GM19468 (cell line): Measurements from ENCODE around the gene EPHB1.

Experiments used
- ATAC-seq: cut with Tn5 transposase; IDR thresholded peaks from one replicate; pipeline ENCODE4 v1.9.1; 2021; ENCODE audit warnings: mild to moderate bottlenecking, moderate library complexity, moderate number of reproducible peaks; ENCODE audit not compliant: unreplicated experiment; ENCODE audit errors: extremely low read depth

The EPHB1 gene

DNA sequence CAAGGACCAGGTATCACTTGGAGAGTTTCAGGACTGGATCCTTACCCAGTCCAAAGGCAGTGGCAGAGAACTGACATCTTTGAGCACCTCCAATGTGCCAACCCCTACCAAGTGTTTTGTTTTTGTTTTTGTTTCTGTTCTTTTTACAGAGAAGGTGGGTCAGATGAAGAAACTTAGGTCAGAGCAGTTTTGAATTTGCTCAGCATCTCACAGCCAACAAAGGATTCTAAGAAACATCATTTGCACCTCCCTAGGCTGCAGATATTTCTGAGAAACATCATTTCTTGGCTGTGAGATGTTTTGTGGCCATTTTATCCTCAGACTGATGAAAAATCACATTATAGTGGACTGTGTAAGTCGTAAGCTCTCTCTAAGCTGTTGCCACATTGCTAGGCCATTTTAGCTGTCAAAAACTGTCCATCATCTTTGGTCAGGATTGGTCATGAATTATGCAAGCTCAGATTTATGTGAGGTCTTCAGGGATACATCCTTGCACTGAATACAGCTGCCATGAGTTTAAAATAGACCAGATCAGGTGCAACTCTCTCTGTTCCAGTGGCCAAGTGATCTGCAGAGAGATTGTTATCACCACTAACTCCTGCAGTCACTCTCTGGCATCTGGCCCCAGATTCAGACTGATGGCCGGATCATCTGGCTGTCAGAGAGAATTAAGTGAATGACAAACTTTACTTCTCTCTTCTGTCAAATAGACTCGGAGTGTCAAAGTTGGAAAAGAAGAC, 341.5 kb downstream of the EPHB1 start:
- no peak for ATAC-seq

DNA sequence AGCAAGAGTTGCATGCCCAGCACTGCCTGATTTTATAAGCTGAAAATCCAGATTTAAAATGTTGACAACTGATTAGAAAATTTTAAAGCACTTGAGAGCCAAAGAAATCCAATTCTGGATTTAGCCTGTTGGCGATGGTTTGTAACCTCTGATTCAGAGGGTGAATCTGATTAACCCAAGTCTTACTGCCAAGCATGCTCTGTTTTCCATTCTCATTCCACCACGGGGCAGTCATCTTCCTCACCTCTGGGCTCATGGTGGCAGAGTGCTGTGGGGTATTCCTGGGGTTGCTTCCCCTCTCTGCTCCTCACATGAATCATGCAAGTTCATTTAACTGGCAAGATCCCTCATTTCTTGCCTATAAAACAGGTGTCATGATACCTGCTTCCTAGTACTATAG, 342.2 kb downstream of the EPHB1 start:
- no peak for ATAC-seq

DNA sequence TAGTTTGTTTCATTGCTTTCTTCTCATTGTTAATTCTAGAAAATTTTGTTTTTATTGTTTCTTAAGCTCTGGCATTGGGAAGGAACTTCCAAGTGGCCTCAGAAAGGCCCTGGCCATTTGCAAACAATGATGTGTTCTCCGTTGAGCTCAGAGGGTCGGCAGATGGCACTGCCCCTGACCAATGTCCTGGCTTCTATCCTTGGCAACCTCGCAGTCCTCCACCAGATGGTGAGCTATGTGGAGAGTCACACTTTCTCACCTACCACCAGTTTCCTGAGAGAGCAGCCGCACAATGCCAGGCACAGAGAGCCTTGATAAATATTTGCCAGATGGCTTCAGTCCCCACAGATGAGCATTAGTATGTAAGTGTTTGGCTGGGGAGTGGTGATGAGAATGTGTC, 343.7 kb downstream of the EPHB1 start:
- ATAC-seq, result no peak

DNA sequence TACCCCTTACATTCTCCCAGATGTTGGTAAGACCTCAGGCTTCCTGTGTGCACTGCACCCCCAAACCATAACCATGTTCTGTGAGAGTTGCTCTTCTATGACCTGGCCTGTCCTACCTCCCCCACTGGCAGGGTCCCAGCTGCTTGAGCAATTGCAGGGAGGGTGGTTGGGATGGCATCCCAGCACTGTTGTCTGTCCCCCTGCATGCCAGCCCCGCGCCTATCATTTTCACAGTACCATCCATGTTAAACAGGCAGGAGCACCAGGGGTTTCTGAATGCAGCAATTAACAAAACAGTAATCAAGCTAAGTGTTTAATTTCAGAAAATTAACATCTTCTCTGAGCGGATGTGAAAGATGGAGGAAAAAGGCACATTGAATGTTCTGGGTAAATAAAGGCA, 345.5 kb downstream of the EPHB1 start:
- ATAC-seq, result no peak

DNA sequence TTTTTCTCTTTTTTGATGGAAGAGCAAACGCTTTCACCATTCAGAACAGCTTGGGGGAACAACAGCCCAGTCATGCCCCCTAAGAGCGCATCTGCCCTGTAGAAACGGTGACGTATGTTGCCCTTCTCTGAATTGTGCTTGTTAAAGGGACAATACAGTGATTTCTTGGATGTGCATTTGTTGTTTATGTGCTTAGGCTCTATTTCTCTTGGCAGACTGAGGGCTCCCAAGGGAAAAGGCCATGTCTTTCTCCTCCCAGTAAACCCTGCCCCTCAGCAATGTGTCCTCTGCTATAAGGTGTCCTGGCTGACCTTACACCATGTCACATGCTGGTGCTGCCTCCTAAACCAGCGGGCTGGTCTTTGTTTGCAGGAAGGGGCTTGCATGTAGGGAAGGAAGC, 346.1 kb downstream of the EPHB1 start:
- no peak for ATAC-seq

DNA sequence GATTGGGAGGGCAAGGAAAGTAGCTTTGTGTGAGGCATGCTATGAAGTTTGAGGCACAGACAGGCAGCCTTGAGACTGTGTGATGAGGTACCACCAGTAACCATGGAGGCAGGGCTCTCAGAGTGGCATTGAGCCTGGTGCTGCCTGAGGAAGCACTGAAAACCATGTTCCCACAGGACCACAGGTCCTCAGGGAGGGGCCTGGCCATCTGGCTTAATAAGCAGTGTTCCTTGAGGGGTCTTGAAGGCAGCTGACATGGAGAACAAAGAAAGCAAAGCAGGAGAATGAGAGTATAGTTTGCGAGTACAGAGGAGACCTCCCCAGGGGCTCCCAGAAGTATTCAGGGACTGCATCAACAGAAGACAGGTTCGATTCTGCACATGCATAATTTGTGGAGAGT, 346.6 kb downstream of the EPHB1 start:
- ATAC-seq, result no peak

DNA sequence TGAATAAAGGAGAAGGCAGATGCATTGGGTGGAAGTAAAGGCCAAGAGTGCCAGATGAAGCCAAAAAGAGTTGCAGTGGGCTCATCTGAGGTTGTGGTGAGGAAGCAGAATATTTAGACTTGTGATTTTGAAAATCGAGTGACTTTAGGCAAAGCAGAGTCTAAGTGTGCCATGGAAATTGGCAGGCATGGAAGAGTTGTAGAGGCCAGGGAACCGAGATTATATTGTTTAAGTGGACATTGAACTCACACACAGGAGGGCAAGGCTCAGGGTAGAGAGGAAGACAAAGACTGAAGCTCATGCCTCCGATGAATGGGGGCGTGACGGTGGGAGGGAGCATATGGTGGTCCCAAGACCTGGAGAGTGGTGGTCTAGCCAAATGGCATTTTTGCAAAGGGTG, 347.5 kb downstream of the EPHB1 start:
- ATAC-seq, result no peak

DNA sequence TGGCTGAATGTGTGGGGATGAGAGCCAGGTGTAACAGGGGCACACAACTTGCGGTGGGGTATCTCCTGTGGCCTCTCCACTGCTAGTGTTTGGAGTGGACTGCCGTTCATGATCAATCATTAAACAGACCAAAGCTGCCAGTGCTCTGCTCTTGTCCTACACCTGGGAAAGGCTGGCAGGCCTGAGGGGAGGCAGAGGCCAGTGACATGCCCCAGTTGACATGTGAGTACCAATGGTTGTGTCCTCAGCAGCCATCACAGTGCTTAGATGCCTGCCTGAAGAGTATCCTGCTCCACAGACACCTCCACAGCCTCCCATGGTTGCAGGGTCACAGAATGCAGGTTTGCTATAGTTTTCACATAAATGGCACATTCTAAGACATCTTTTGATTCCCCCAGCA, 348.4 kb downstream of the EPHB1 start:
- ATAC-seq, result no peak

DNA sequence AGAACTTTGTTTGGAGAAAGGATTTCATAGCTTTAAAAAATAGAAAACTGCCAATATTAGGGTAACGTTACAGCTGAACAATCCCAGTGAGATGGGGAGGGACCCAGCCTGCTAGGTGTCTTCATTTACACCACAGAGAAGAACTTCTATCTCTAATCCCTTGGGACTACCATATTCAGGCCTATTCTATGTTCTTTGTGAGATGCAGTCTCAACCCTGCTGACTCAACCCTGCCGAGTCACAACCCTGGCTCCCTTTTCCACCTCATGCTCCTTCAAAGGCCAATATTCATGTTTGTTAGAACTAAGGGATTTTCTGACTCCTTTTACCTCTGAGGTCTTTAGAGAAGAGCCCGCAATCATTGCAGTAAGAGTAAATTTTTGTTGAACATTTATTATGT, 350.5 kb downstream of the EPHB1 start:
- ATAC-seq, result no peak

DNA sequence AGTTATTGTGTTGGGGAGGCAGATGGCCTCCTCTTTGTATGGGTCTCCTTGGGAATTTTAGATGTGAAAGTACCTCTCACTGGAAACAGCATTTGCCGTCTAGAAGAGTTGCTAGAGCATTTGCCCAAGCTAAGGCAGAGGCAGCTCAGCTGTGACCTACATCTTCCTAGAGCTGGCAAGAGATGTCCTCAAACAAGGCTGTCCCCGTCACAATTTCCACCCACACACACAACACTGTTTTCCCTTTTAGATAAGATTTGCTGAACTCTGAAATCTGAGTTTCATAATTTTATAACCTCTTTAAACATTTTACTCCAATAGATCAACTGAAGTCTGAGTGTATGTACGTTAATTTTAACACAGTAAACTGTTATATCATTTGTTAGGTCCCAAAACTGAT, 352.6 kb downstream of the EPHB1 start:
- no peak for ATAC-seq

DNA sequence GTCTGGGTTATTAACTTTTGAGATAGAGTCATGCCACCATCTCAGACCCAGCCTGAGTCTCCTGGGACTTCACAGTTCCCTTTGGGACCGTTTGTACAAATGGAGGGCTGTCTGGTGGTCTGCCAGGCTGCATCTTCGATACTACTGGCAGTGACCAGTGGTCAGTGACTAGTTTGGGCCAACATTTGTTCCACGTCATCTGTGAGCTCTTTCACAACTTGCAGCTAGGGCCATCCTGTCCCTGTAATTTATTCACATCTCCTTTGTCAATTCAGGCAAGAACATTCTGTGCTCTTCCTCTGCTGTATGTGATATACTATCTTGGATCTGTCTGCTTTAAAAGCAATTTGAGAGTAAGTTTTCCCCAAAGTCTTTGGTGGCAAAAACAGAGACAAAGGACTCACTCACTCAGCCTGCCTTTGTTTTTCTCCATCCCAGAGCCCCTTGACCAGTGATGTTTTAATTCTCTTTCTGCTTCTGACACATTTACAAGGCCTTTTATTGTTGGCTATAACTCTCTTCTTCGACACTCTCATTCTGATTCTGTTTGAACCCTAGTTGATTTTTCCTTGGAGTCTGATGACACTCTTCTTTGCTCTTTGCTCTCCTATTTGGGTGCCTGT, 353.4 kb downstream of the EPHB1 start:
- ATAC-seq, result no peak

DNA sequence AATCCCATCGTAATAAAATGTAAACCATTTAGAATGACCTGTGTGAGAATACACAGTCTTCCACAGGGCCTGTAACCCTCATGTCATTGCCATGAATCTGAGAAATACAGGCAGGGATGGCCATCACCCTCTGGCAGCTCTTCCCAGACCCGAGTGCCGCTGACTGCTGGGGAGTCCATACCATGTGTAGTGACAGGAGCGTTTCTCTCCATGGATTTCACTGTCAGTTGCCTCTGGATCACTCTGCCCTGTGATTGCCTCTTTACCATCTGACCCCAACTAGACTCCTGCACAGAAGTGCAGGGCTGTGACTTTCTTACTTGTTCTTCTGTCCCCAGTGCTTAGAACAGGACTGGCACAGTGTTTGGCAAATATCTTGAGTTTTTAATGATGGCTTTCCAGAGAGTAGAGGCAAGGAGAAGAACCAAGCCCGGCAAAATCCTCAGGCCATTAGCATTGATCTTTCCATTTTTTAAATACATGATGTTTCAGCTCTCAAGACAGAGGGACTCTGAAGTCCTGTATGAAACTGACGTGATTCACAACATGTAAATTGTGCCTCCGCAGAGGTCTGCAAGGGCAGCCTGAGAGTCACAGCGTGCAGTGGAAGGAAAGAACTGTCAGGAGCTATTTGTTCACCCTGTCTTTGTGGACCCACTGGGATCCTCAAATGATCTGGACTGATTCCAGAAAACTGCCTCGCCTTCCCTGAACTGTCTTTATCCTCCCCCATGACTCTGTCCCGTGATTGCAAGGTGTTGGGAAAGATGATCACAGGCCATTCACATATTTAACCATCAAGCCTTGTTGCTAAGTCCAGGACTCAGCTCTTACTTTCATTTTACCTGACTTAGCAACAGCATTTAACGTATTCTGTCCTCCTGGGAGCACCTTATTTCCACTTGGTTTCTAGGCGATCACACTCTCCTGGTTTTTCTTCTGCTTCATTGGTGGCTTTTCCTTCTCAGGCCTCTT, 354.9 kb downstream of the EPHB1 start:
- ATAC-seq, result no peak

DNA sequence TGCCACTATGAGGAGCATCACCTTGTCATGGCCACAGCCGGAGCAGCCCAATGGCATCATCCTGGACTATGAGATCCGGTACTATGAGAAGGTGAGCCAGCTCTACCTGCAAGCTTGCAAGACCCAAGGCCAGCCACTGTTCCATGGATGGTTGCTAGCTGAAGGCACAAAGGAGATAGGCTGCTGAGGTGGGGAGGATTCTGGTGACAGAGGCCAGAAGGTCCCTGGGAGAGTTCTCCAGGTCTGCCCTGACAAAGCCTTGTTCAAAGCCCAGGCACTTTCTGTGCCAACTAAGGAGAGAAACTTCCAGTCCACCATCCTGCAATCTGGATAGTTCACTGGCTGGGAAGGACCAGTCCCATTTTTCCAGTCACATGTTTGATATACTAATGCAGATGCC, 359.1 kb downstream of the EPHB1 start:
- ATAC-seq, result no peak

DNA sequence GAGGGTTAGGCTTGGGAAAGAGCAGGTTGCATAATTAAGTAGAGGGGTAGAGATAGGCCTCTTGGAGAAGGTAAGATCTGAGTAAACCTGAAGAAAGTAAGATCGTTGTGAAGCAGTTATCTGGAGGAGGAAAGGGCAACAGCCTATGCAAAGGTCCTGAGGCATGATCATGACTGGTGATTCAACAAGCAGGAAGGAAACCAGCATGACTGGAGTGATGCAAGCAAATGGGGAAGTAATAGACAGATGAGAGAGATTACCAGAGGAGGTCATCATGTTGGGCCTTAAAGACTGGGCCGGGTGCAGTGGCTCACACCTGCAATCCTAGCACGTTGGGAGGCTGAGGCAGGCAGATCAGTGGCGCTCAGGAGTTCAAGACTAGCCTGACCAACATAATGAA, 360.2 kb downstream of the EPHB1 start:
- no peak for ATAC-seq

DNA sequence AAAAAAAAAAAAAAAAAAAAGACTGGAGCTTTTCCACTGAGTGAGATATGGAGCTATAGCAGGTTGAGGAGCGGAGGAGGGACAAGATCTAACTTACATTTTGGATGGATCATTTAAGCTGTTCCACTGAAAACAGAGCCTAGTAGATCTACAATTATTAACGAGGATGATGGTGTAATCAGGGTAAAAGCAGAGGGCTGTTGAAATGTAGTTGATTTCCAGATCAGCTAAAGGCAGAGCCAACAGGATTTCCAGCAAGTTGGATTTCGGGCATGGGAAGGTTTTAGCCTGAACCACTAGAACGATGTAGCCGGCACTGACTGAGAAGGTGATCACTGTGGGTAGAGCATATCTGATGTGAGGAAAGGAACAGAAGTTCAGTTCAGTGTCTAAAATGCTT, 360.7 kb downstream of the EPHB1 start:
- no peak for ATAC-seq

DNA sequence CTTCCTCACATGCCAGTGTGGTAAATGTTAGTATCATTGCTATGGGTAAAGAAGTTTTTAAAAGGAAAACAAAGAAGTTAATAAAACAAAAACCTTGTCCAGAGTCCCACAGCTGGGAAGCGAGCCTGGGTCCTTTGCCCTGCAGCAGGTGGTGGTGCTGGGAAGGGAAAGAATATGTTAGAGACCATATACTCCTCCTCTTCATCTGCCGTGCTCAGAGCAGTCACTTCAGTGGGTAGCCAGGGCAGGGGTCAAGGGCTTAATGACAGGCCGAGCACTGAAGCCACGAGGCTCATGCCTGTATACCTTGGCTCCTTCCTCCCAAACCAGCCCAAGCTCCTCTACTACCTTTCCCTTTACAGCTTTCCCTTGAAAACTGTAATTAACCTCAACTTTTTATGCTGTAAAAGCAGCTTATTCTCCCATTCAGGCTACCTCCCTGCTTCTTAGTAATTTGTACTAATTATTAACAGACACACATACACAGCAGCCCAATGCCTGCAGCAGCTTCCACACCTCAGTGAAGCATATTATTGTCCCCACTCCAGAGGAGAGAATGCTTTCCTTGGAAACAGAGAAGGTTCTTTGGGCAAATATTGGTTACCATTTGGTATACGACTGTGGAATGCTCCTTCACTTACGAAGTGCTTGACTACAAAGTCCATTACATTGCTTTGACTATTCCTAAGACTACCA, 362.1 kb downstream of the EPHB1 start:
- no peak for ATAC-seq

DNA sequence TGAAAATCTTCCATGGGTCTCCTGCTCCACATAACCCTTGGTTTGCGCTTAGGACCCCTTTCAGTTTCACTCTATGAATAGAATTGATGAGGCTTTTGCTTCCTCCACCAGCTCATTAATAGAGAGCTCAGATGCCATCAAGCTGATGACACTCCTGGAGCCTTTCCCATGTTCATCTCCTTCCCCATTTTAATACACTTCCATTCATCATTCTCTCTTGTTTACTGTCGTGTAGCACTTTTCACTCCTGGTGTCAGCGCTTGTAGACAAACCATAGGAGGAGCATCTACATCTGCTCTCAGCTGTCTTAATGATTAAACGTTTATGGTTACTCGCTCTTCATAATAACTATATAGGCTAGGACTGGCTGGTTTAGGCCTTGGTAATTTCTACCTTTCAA, 363.5 kb downstream of the EPHB1 start:
- no peak for ATAC-seq

DNA sequence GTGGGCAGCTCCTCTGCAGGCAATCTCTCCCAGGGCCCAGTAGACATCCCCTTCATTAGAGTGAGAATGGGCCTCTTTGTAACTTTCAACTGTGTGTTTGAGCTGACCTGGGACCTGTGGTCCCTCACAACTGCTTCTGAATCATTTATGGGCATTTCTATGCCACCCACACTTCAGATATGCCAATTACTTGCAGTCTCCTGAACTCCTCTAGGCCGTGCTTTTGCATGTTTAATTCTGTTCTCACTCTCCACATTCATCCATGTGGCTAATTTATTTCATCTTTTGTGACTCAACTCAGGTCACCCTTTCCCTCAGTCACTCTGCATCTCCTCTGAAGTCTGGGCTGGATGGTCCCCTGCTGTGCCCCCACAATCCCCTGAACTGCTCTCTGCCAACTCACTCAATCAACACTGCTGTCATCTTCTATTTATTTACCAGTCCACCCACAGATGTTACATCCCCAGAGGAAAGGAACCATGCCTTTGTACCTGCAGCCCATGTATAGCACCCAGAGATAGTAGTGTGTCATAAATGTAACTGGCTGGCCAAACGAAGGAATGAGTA, 364.7 kb downstream of the EPHB1 start:
- ATAC-seq, result no peak

DNA sequence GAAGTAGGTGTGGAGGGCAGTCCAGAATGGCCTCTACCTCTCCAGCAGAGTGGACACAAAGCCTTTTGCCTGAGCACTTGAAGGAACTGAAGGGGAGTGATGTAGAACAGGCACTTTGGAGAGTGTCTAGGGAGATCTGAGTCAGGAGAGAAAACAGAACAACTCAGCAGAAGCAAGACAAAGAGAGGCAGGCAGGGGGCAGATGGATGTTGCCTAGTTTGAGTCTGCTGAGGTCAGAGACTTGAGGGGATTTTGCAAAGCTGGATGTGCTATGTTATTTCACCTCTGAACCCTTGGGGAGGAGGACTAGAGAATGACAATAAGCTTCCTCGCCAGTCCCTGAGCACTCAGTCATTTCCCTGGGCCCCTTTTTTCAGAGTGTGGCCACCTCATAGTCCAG, 366.4 kb downstream of the EPHB1 start:
- ATAC-seq, result no peak

DNA sequence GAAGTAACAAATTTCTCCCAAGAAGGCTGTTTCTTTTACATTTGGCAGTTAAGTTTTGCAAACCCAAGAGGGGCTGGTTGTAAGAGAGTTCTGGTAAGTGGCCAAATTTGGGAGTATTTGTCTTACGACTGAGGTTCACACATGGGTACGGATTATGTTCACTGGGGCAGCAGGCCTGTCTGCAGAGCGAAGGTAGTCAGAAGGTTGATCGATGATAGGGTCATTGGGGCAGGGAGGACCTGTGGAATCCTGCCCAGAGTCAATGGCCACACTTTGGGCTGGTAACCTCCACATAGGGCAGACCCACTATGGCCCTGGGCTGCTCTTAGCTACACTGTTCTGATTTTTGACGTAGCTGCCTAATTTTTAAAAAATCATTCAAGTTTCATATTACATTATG, 368.6 kb downstream of the EPHB1 start:
- no peak for ATAC-seq
